HG03159 (cell line): Measurements from ENCODE around the gene SHOC2.

Experiments used
- ATAC-seq: cut with Tn5 transposase; IDR thresholded peaks from one replicate; pipeline ENCODE4 v1.9.1; 2021; ENCODE audit warnings: mild to moderate bottlenecking, moderate library complexity; ENCODE audit not compliant: unreplicated experiment

SHOC2 gene

GRCh38 chr10:110919349-110919931 lies at the start of gene SHOC2:
SHOC2 (plus strand) TSS chr10:110919604; CDS start chr10:110964359, 44,755 bp downstream.
- peak; percentile 18 for ATAC-seq

- ATAC-seq: no peak
Observed at GRCh38 chr10:110870823-110871297, 48.5 kb upstream of the SHOC2 start.

- peak; percentile 82 for ATAC-seq
Observed at GRCh38 chr10:110871298-110872084, 47.9 kb upstream of the SHOC2 start, which contains the start of gene PDCD4. PDCD4 (plus strand) TSS chr10:110871928; CDS start chr10:110876028, 4,100 bp downstream.

GRCh38 chr10:110872145-110872983 lies 47.0 kb upstream of the SHOC2 start:
- ATAC-seq: peak; percentile 40

- ATAC-seq: no peak
Observed at GRCh38 chr10:110872984-110873923, 46.1 kb upstream of the SHOC2 start.

- no peak for ATAC-seq
Observed at GRCh38 chr10:110873951-110874350, 45.5 kb upstream of the SHOC2 start.

- ATAC-seq: no peak
Observed at GRCh38 chr10:110876000-110876399, 43.4 kb upstream of the SHOC2 start.

GRCh38 chr10:110876788-110877187 lies 42.6 kb upstream of the SHOC2 start:
- no peak for ATAC-seq

- ATAC-seq: no peak
Observed at GRCh38 chr10:110880012-110880411, 39.4 kb upstream of the SHOC2 start.

- ATAC-seq: no peak
Observed at GRCh38 chr10:110881247-110881646, 38.2 kb upstream of the SHOC2 start.

- no peak for ATAC-seq
Observed at GRCh38 chr10:110881905-110882304, 37.5 kb upstream of the SHOC2 start.

- no peak for ATAC-seq
Observed at GRCh38 chr10:110883924-110884323, 35.5 kb upstream of the SHOC2 start.

- ATAC-seq: no peak
Observed at GRCh38 chr10:110885932-110886674, 33.3 kb upstream of the SHOC2 start.

- ATAC-seq: no peak
Observed at GRCh38 chr10:110887560-110887959, 31.8 kb upstream of the SHOC2 start.

- ATAC-seq: no peak
Observed at GRCh38 chr10:110892602-110893288, 26.7 kb upstream of the SHOC2 start.

GRCh38 chr10:110893559-110894179 lies 25.7 kb upstream of the SHOC2 start:
- peak; percentile 80 for ATAC-seq

- no peak for ATAC-seq
Observed at GRCh38 chr10:110897184-110897583, 22.2 kb upstream of the SHOC2 start.

GRCh38 chr10:110898391-110898790 lies 21.0 kb upstream of the SHOC2 start:
- no peak for ATAC-seq
